Effector memory CD4-positive, alpha-beta T cell (primary cell): ENCODE measurements around the gene GRIK4.
"Not testable (repeated sequence)": the region's sequence is repeated elsewhere in the genome, so short reads cannot be mapped to it uniquely, and the experiment has no call there.

Source experiments
- DNase-seq, 3 donors: peaks; one replicate each; pipeline ENCODE4 v3.0.0-alpha.2; 2020
- H3K27ac ChIP-seq: 2 replicates; pipeline ENCODE4 v1.7.0; 2013; ENCODE audit warnings: mild to moderate bottlenecking, low read length, moderate library complexity; ENCODE audit not compliant: insufficient read depth, poor library complexity, severe bottlenecking
- H3K27me3 ChIP-seq: replicated peaks from 2 replicates; pipeline ENCODE4 v1.7.0; 2013; ENCODE audit warnings: mild to moderate bottlenecking, low read length; ENCODE audit not compliant: insufficient read depth, control insufficient read depth, poor library complexity, severe bottlenecking
- H3K36me3 ChIP-seq: 2 replicates; pipeline ENCODE4 v1.7.0; 2013; ENCODE audit warnings: mild to moderate bottlenecking, low read length, moderate library complexity; ENCODE audit not compliant: control insufficient read depth, insufficient read depth
- H3K4me1 ChIP-seq: 2 replicates; pipeline ENCODE4 v1.7.0; 2013; ENCODE audit warnings: low read length, mild to moderate bottlenecking; ENCODE audit not compliant: control insufficient read depth, insufficient read depth, poor library complexity, severe bottlenecking
- H3K4me3 ChIP-seq: 2 replicates; pipeline ENCODE4 v1.7.0; 2013; ENCODE audit warnings: low read length, low read depth, mild to moderate bottlenecking; ENCODE audit not compliant: insufficient read depth, poor library complexity, severe bottlenecking
- H3K9me3 ChIP-seq: 2 replicates; pipeline ENCODE4 v1.7.0; 2013; ENCODE audit warnings: mild to moderate bottlenecking, low read length, moderate library complexity; ENCODE audit not compliant: control insufficient read depth

The GRIK4 gene

GRCh38 chr11:120998581-120998980 is 487.0 kb downstream of the GRIK4 start:
- Histone ChIP-seq H3K9me3 (no peaks in the 10 kb centered on the region), H3K27ac (no peak overlapping the region), H3K36me3 (no peaks in the 10 kb centered on the region), H3K27me3 (no peaks in the 10 kb centered on the region), H3K4me3 (no peak overlapping the region), H3K4me1 (no peaks in the 10 kb centered on the region)
- DNase-seq = no peak

GRCh38 chr11:121004206-121004840 is 492.8 kb downstream of the GRIK4 start:
- Histone ChIP-seq H3K36me3 (no peaks in the 10 kb centered on the region), H3K4me1 (no peaks in the 10 kb centered on the region), H3K27ac (no peak overlapping the region), H3K4me3 (no peak overlapping the region), H3K9me3 (no peaks in the 10 kb centered on the region), H3K27me3 (no peaks in the 10 kb centered on the region)
- DNase-seq = no peak

- Histone ChIP-seq H3K9me3 (no peaks in the 10 kb centered on the region), H3K4me3 (no peak overlapping the region), H3K4me1 (no peaks in the 10 kb centered on the region), H3K27ac (no peak overlapping the region), H3K36me3 (no peaks in the 10 kb centered on the region), H3K27me3 (no peaks in the 10 kb centered on the region)
- DNase-seq = no peak
Observed at GRCh38 chr11:121006922-121007321, 495.4 kb downstream of the GRIK4 start.

GRCh38 chr11:121008551-121008950 is 497.0 kb downstream of the GRIK4 start:
- Histone ChIP-seq H3K4me1 (no peaks in the 10 kb centered on the region), H3K4me3 (no peak overlapping the region), H3K9me3 (no peaks in the 10 kb centered on the region), H3K27me3 (no peaks in the 10 kb centered on the region), H3K36me3 (no peaks in the 10 kb centered on the region), H3K27ac (no peak overlapping the region)
- DNase-seq = no peak

GRCh38 chr11:121012091-121012490 is 500.5 kb downstream of the GRIK4 start:
- DNase-seq = no peak
- Histone ChIP-seq H3K27me3 (no peaks in the 10 kb centered on the region), H3K4me3 (no peak overlapping the region), H3K27ac (no peak overlapping the region), H3K36me3 (no peaks in the 10 kb centered on the region), H3K4me1 (no peaks in the 10 kb centered on the region), H3K9me3 (no peaks in the 10 kb centered on the region)

- Histone ChIP-seq H3K9me3 (no peaks in the 10 kb centered on the region), H3K4me1 (no peaks in the 10 kb centered on the region), H3K4me3 (no peak overlapping the region), H3K36me3 (no peaks in the 10 kb centered on the region), H3K27ac (no peak overlapping the region), H3K27me3 (no peaks in the 10 kb centered on the region)
- no peak for DNase-seq
Observed at GRCh38 chr11:121018746-121019145, 507.2 kb downstream of the GRIK4 start.

GRCh38 chr11:121021718-121022117 is 510.2 kb downstream of the GRIK4 start:
- not testable (repeated sequence) for H3K9me3 ChIP-seq

GRCh38 chr11:121023848-121024751 is 512.6 kb downstream of the GRIK4 start, which contains the start of gene TBCEL:
TSS of gene TBCEL (plus strand) at chr11:121024102. CDS start at chr11:121045691, 21,589 bp downstream.
- peaks cover 3% of the 10 kb centered on the region for H3K4me1 ChIP-seq
- DNase-seq = peak; percentile 53 to 62 (median 56)
- peak within 1 kb of the TSS; percentile 54 for H3K27ac ChIP-seq
- no peaks in the 10 kb centered on the region for H3K36me3 ChIP-seq
- H3K9me3 ChIP-seq = no peaks in the 10 kb centered on the region
- H3K27me3 ChIP-seq = no peaks in the 10 kb centered on the region
- peak within 1 kb of the TSS; percentile 86 for H3K4me3 ChIP-seq

More at GRCh38 chr11:121021718-121022117, 510.2 kb downstream of the GRIK4 start:
- not testable (repeated sequence) for H3K4me3 ChIP-seq, H3K27me3 ChIP-seq, H3K36me3 ChIP-seq, H3K4me1 ChIP-seq, H3K27ac ChIP-seq, DNase-seq

- H3K36me3 ChIP-seq = no peaks in the 10 kb centered on the region
- H3K27ac ChIP-seq = no peak overlapping the region
- DNase-seq = no peak
- H3K9me3 ChIP-seq = no peaks in the 10 kb centered on the region
- peak overlapping the region; percentile 86 for H3K4me3 ChIP-seq
- peaks cover 3% of the 10 kb centered on the region for H3K4me1 ChIP-seq
- H3K27me3 ChIP-seq = no peaks in the 10 kb centered on the region
Observed at GRCh38 chr11:121024989-121025388, 513.4 kb downstream of the GRIK4 start.

- H3K36me3 ChIP-seq = no peaks in the 10 kb centered on the region
- H3K4me3 ChIP-seq = no peak overlapping the region
- H3K27me3 ChIP-seq = no peaks in the 10 kb centered on the region
- no peak overlapping the region for H3K27ac ChIP-seq
- no peaks in the 10 kb centered on the region for H3K9me3 ChIP-seq
- DNase-seq = no peak
- peaks cover 3% of the 10 kb centered on the region for H3K4me1 ChIP-seq
Observed at GRCh38 chr11:121029153-121029552, 517.6 kb downstream of the GRIK4 start.
